GM19452 (cell line): ENCODE measurements around the gene POLR3GL.

Source experiments
- ATAC-seq: cut with Tn5 transposase; IDR thresholded peaks from one replicate; pipeline ENCODE4 v1.9.1; 2021; ENCODE audit not compliant: unreplicated experiment

POLR3GL gene

DNA sequence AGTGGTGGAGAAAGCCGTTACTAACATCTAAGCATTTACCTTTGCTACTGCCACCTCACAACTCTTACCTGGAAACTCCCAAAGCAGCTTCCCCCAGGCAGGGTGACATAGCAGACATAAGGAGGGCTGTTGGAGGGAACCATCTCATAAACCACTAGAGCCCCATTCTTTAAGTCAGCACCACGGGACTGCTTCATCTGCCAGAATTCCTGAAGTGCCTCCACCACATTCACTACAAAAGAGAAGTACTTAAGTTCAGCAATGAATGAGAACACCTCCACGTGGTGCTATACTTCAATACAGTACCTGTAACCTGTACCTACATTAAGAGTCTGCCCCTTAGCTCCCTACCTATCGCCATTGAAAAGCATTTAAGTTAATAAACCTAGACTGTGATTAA lies 16.9 kb upstream of the POLR3GL start:
- ATAC-seq = no peak

DNA sequence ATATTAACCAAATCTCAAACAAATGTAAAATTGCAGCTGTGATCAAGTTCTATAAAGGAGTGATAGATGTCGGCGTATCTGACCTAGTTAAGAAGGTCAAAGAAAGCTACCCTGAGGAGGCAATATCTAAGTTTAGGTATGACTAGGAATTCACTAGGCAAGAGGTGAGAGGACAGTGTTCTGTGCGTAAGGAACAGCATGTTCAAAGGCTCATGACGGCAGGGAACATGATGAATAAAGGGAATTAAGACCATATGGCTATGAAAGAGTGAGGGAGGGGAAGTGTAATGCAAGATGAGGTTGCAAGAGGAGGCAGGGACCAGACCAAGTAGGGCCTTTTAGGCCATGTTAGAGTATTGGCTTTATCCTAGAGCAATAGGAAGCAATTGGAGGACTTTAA lies 15.3 kb upstream of the POLR3GL start:
- ATAC-seq = no peak

- no peak for ATAC-seq
Observed at GRCh38 chr1:145951526-145951925, 13.0 kb upstream of the POLR3GL start.

GRCh38 chr1:145952903-145953302 lies 11.6 kb upstream of the POLR3GL start:
- ATAC-seq = no peak

DNA sequence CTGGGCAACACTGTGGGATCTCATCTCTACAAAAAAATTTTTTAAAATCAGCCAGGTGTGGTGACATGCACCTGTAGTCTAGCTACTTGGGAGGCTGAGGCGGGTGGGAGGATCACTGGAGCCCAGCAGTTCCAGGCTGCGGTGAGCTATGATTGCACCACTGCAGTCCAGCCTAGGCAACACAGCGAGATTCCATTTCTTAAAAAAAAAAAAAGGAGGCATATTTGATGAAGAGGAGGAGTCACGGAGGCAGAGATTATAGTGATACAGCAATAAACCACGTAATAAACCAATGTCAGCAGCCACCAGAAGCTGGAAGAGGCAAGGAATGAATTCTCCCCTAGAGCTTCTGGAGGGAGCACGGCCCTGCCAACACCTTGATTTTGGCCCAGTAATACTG lies 10.6 kb upstream of the POLR3GL start:
- no peak for ATAC-seq

GRCh38 chr1:145955436-145955835 lies 9.1 kb upstream of the POLR3GL start:
- ATAC-seq = no peak

DNA sequence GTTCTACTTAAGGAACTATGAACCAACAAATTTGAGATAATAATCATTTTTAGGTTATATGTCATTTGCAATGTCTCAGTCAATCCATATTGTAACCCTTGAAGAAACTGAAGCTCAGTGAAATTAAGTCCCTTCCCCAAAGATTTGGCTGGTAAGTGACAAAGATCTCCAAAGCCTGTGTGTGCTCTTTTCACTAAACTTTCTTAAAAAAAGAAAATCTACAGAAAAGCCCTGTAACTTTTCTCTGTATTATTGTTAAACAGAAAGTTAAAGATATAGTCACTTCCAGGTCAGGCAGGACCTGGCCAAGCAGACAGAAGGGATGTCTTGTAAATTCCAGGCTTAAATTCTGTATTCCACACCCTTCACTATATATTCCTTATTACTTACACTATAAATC lies 8.1 kb upstream of the POLR3GL start:
- ATAC-seq = no peak

- no peak for ATAC-seq
Observed at GRCh38 chr1:145956781-145957442, 7.6 kb upstream of the POLR3GL start.

GRCh38 chr1:145957443-145958319 lies 6.8 kb upstream of the POLR3GL start, which contains the start of gene LIX1L:
Gene LIX1L, minus strand, starts transcription at chr1:145958017. Its CDS starts 90 bp downstream, at chr1:145957927.
- peak; percentile 84 for ATAC-seq

DNA sequence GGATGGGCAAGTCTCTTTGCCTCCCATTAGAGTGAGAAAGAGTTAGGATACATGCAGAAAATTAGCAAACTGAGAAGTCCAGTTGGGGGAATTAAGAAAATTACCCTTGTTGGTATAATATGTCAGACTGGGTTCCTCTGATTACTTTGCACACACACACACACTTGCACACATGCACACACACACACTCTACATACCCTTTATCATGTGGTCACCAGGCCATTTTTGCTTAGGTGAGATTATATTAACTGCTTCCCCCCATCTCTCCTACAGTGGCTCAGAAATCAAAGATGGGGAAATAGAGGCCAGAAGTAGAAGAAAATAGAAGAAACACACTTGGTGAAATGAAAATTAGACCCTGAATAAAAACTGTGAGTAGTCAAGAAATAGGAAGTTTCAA lies 5.8 kb upstream of the POLR3GL start:
- no peak for ATAC-seq

GRCh38 chr1:145959333-145959732 lies 5.2 kb upstream of the POLR3GL start:
- ATAC-seq = no peak

- ATAC-seq = no peak
Observed at GRCh38 chr1:145959957-145960467, 4.5 kb upstream of the POLR3GL start.

- ATAC-seq = no peak
Observed at GRCh38 chr1:145960468-145961108, 3.9 kb upstream of the POLR3GL start.

DNA sequence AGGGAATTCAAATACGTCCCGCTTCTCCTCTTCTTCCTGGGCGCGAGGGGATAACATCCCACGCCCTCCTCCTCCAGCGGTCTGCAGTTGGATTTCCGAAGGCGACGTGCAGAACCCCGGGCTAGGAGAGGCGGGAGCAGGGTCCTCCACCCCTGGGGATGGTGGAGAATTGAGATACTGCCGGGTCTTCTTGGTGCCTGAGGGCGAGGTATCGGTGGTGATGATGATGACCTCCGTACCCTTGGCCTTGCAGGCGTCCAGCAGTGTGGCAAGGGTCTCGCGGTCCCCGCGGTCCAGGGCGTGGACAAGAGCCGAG lies 3.4 kb upstream of the POLR3GL start:
- ATAC-seq = no peak

GRCh38 chr1:145961425-145962156 lies 2.9 kb upstream of the POLR3GL start:
- no peak for ATAC-seq

- no peak for ATAC-seq
Observed at GRCh38 chr1:145962157-145963102, 2.1 kb upstream of the POLR3GL start.

- ATAC-seq = no peak
Observed at GRCh38 chr1:145963265-145964019, 1.0 kb upstream of the POLR3GL start.

DNA sequence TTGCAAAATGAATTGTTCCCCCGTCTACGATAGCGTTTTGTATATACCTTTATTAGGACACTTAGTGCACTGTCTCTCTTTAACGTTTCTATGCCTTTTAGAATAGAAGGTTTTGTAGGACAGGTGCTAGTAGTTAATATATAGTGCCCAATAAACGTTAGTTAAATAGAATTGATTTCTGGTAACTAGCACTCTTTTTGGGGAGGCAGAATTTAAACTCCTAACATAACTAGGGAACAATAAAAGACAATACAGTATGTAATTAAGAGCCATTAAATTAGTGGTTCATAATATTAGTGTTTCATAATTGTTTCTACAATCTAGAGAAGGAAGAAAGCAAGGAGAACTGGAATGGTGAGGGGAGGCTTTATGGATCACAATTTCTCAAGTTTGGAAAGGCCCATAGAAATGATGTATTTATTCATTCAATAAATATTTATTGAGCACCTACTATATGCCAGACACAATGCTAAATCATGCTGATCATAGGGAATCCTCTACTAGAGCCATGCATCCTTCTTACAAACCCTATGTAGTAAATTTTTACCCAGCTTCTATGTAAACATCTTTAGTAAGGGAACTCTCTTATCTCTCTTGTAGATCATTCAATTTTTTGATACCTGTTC lies 742 bp downstream of the POLR3GL start:
- no peak for ATAC-seq

- ATAC-seq = no peak
Observed at GRCh38 chr1:145967288-145967687, 2.8 kb downstream of the POLR3GL start.
